GM19328 (cell line): Measurements from ENCODE around the gene MEGF11.

Experiments
- ATAC-seq: cut with Tn5 transposase; IDR thresholded peaks from one replicate; pipeline ENCODE4 v1.9.1; 2021; ENCODE audit warnings: mild to moderate bottlenecking, moderate library complexity; ENCODE audit not compliant: unreplicated experiment

MEGF11 gene

DNA sequence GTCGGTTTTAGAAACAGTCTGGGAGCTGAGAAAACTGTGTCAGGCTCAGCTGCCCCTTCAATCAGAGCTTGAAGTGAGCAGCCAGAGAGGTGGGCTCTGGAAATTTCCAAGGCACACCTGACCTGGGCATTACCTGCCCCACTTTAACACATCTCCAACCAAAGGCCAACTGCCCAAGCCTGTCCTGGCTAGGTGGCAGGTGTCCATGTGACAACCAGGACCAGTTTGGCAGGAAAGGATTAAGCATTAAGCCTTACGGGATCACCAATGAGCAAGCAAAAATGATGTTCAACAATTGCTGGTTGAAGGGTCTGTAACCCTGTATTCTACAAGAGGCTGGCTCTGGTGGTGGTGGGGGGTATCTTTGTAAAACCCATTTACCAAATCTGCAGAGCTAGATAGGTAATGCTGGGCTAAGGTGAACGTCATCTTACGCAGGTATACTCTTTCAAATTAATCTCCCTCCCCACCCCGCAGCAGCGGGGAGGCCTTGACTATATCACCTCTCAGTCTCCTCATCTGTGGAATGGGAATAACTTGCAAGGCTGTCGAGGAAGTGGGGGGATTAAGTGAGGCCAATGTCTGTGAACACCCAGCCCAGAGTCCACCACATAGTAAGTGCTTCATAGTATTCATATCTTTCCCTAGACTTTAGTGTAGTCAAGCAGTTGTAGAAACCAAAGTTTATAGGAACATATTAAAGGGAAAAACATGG is 183.2 kb downstream of the MEGF11 start:
- ATAC-seq: no peak

DNA sequence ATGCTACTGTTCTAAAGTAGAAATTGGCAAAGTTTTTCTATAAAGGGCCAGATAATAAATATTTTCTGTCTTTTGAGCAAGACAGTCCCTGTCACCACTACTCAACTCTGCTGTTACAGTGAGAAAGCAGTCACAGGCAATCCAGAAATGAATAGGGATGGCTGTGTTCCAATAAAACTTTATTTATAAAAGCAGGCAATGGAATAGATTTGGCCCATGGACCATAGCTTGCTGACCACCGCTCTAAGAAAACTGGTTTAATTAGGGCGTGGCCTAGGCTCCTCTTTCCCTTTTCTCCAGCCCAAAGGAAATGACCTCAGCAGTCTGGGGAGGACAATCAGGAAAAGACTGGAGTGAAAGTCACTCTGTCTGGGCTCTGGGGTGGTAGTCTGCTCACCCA is 183.8 kb downstream of the MEGF11 start:
- ATAC-seq: no peak

DNA sequence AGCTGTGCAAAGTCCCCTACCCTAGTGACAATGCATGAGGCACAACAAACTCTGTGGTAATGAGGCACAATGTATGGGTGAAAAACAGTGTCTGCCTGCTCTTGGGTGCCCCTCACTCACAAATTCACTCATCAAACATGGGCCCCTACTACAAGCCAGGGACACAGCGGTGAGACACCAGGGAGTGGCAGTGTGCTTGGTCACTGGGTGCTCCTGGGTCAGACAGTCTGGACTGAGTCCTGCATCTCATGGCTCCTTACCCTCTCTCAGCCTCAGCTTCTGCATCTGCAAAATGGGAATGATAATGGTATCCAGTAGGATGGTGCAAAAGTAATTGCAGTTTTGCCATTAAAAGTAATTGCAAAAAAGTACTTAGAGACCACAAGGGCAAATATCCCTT is 184.7 kb downstream of the MEGF11 start:
- ATAC-seq: no peak

DNA sequence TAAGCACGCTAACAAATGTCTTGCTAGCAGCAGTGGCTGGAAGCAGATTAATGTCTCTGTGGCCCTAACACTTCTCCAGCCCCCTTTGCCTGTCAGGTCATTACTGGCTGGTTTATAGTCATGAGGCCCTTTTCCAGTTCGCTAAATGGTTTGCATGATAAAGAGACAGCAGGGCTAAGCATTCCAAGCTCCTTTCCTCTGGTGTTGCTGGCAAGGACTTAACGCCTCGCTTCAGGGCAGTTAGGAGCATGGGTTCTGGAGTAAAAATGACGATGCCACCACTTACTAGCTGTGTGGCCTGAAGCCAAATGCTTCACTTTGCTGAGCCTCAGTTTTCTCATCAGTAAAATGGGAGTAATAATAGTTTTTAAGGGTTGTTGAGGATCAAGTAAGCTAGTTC is 185.9 kb downstream of the MEGF11 start:
- no peak for ATAC-seq

DNA sequence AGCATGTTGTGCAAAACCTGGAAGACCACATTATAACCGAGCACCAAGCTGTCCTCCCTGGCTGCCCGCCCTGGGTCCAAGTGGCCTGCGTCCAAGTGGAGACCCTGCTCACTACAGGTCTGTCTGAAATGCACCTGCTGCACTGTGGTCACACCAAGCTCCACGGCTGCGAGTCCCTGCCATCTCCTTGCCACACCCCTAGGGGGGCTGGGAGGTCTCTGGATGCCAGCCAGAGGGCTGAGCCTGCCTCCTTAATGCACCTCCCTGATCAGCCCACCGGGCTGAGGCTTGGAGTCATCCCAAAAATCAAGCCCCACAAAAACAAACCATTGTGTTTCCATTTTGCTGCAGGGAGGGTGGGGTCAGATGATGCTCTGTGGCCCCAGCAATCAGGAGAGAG is 187.1 kb downstream of the MEGF11 start:
- no peak for ATAC-seq

DNA sequence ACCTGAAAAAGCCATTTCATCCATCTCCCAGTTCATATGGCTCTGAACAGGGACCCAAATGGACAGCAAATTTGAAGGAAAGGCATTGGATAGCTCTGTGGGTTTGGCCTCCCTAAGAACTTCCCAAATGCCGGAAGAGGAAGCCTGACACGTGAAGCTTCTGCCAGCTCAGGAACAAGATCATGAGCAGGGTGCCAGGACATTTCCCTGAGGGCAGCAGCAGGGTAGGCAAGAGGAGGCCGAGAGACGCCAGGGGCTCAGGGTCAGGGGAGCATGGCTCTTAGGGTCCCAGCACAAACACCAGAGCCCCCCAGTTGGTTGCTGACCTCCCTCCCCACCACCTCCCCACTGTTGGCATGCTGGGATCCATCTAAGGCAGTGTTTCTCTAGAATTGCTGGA is 187.5 kb downstream of the MEGF11 start:
- ATAC-seq: no peak

DNA sequence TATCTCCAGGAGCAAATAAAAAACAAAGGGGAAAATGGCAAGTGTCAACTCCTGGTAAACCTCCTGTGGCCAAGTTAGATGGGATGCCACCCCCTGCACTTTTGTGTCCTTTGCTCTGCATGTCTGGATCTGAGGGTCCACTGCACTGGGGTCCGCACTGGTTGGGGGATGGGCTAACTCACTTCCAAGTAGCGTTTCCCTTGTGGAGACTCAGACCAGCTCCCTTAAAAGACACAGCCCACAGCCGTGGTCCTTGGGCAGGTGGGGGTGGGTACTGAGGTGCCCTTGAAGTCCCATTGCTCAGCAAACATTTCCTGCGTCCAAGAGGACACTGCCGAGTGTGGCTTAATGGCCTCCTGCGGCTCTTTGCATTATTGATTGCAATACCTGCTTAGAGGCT is 188.2 kb downstream of the MEGF11 start:
- ATAC-seq: no peak

DNA sequence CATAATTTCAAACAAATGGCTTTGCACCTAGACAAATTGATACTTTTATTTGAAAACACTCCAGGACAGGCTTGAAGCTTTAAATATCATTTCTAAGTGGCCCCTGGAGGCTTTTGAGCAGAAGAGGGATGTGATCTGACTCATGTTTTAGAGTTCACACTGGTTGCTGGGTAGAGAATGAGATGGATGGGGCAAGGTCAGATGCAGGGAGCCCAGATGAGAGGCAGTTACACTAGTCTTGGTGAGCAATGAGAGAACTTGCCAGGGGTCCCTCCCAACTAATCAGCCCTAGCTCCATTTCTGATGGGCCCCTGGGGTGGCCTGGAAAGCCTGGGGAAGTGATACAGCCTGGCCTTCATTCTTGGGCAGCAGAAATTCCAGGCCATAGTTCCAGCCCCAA is 190.4 kb downstream of the MEGF11 start:
- ATAC-seq: no peak

DNA sequence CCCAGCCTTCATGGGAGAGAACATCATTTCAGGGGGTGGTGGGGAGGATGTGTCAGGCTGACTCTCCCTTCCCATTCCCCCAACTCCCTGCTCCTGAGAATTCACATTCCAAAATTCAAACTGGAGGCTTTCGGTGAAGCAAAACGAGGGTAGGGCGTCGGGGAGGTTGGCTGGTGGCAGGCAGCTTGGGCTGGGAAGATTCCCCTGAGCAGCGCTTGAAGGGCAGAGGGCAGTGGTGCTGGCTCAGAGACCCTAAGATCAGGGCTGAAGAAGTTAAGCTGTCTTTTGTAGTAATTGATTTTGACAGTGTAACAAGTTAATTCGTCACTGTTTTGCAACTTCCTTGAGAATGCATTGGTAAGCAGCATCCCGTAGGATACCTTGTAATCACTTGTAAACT is 196.5 kb downstream of the MEGF11 start:
- no peak for ATAC-seq

DNA sequence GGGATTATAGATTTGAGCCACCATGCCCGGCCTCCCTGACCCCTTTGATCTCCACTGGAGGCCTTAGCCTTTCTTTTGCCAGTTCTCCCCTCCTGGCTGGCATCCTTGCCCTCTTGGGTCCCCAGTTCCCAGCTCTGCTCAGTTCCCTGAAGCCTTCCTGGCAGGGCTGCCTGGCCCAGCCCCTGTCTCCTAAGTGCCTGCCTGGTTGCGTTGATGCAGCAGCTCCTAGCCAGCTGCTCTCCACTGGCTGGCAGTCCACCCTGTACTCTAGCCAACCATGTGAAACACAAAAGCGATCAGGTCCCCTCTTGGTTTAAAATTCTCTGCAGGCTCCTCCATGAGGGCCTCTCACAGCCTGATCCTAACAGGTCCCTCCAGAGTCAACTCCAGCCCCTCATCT is 199.6 kb downstream of the MEGF11 start:
- ATAC-seq: no peak

DNA sequence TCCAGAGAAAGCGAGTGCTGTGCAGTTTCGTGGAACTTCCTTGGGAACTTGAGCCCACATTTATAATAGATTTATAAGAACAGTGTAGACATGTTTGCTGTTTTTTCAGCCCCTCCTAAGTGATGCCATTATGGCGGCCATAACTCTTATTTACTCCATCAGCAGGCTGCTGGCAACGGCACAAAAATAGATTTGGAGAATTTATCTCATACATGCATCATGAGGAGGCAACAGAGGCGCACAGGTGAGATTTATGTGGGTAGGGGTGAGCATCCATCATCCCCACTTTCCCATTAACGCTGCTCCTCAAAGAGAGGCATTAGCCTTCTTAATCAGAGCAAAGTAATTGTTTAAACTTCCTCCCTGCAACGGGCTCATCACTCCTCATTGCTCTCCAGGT is 201.7 kb downstream of the MEGF11 start:
- no peak for ATAC-seq

DNA sequence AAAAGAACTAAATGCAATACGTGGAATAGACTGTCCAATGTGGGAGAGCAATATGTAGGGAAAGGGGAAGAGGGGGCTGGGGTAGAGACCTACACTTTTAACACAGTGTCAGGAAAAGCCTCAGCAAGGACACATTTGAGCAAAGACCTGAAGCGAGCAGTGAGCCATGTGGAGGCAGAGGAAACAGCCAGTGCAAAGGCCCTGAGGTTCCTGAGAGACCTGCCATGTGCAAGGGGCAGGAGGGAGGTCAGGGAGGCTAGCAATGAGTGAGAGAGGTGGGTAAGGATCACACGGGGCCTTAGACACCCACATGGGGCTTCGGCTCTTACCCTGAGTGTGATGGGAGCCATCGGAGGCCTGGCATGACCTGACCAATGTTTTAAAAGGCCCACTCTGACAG is 203.3 kb downstream of the MEGF11 start:
- no peak for ATAC-seq

DNA sequence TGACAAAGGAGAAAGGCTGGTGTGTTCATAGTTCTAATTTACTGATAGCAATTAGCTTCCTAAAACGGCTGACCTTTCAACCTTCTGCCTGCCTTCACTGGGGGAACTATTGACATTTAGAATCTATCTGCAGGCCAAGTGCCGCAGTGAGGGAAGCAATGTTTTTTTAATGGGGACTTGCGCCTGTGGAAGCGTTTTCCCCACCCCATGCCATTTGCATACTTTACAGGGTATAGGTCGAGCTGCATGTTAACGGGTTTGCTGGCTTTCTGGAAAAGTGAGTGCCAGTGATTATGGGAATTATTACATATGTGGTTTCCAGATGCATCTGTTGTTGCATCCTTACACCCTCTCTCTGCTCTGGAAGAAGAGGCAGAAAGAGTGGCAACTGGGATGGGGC is 204.2 kb downstream of the MEGF11 start:
- ATAC-seq: no peak

DNA sequence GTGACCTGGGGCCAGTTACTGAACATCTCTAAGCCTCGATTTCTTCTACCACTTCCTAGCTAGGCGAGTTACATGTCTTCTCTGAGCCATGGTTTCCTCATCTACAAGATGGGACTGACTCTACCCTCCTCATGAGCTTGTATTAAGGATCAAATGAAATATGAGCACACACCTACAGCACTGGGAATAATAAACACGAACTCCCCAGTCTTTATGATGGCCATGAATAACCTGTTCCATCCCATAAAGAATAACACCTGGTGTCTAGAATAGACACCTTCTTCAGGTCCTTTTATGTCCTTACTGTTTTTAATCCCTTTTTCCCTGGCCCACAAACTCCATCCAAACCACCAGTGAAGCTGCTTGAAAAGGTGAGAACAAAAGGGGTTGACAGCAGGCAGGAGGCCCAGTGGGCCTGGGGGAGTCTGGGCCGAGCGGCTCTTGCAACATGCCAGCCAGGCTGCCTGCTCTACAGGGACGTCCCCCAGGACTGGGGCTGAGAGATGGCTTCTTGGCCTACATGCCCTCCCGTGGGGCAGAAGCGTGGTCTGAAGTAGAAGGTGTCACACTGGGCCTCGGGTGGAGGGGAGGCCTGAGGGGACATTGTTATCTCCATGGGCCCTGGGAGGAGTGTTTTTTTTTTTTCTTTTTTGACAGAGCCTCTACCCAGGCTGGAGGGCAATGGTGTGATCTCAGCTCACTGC is 206.1 kb downstream of the MEGF11 start:
- ATAC-seq: no peak

DNA sequence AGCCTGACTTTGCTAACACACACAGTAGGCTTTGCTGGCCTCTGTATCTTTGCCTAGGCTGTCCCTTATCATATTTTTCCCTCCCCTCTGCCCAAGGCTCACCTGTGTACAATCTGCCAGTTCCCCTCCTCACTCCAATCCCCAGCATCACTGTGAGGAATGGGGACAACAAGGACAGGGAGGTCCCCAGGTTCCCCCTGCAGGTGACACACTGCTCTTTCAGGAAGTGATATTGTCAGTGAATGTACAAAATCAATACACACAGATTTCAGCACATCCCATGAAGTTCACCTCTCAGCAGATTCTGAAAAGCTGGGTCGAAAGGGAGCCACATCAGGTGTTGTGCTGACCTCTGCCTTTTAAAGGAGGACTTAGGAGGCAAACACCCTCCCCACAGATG is 206.8 kb downstream of the MEGF11 start:
- ATAC-seq: no peak

DNA sequence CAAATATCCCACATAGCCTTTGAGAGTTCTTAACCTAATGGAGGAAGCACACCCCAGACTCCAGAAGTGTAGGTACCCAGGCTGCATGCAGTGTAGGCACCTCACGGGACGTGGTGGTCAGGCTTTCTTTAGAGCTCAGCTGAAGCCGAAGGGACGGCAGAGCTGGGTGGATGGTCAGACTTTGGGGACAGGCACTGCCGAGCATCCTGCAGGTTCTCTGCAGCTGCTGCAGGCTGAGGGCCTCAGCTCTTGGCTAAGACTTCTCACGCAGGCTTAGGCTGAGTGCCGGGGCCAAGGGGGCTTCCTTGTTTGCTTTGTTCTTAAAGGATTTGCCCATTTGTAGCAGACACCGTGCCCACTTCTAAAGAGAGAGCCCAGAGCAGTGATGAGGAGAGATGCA is 207.2 kb downstream of the MEGF11 start:
- ATAC-seq: no peak

DNA sequence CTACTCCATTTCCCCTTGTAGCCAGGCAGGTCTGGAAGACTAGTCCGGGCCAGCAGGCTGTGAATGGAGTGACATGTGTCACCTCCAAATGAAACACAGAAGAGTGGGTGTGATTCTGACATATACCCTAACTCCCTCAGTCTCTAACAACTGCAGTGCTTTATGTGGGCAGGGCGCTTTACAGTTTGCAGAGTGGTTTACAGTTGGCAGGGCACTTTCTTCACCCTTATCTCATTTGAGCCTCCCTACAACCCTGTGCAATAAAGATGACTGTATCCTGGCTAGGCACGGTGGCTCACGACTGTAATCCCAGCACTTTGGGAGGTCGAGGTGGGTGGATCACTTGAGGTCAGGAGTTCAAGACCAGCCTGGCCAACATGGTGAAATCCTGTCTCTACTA is 208.0 kb downstream of the MEGF11 start:
- no peak for ATAC-seq

DNA sequence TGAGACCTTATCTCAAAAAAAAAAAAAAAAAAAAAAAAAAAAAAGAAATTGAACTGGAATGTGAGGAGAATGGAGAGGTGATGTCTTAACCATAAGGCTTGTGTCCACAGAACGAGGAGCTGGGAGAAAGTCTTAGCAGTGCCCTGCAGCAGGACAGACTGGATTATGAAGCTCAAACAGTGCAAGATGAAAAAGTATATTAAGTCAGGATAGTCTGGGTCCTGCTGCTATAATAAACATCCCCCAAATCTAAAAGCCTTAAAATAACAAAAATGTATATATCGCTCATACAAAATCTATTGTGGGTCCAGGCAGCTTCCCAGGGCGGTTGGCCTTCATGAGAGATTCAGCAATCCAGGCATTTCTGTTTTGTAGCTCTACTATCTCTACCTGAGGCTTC is 208.7 kb downstream of the MEGF11 start:
- no peak for ATAC-seq

DNA sequence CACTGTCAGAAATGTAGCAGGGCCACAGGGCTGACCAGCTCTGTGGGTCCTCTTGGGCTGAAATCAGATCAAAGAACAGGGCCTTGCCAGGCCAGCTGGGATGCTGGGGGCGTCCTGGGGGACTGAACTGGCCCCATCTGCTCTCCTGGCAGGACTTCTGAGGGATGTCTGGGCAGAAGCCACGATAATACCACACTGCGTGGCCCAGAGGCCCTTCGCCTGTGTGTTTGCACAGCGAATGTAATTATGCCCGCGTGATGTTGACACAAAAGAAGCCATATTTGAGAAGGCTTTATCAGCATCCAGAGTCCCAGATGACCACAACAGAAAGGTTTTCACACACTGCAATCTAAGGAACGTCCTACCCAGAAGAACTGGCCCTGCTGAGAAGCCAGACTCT is 210.3 kb downstream of the MEGF11 start:
- ATAC-seq: no peak

DNA sequence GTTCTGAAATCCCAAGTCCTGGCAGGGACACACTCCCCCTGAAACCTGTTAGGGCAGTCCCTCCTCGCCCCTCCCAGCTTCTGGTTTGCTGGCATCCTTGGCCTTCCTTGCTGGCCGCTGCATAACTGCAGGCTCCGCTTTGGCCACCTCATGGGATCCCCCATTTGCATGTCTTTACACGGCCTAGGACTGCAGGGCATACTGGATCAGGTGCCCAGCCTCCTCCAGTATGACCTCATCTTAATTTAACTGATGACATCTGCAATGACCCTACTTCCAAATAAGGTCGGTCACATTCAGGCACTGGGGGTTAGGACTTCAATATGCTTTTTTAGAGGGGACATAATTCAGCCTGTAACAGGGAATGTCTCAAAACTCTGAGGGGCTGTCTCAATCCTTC is 210.9 kb downstream of the MEGF11 start:
- no peak for ATAC-seq

DNA sequence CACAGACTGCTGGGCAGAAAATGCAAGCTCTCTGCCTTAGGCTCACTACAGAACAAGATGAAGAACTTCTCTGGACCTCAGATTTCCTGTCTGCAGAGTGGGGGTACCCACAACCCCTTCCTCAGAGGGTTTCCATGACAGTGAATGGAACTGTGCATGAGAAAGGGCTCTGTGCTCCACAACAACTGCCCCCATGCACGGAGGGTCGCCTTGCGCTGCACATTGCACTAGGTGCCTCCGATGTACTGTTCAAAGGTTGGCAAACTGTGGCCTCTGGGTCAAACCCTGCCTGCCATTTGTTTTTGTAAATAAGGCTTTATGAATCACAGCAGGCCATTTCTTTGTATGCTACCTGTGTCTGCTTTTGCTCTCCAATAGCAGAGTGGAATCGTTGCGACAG is 212.3 kb downstream of the MEGF11 start:
- ATAC-seq: no peak

DNA sequence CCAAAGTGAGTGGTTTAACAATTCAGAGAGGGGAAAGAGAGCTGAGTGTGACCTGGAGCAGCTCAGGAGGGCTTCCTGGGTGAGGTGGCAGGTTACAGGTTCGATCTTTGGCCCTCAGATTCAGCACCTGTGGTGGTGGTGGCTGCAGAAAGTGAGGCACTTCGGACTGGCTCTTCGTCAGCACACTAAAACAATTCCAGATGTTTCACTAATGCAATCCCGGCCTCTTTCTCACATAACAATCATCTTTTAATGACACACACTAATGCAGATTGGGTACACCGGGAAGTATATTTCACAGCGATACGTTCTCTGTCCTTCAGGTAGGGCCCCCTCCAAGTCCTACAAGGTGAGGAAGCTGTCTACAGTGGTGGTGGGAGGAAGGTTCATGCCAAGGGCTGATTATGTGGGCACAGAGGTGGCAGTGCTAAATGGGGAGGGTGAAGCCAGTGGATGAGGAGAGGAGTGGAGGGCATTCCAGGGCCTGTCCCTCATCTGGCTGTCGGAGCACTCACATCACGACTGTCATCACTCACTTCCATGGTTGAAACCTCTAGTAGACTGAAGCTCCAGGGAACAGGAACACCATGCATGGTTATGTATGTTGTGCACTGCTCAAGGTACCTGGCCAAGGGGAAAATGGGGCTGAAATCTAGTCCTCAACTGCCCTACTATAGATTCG is 213.2 kb downstream of the MEGF11 start:
- no peak for ATAC-seq
